GM19351 (cell line): ENCODE results near the gene STK17B.

Source experiments
- ATAC-seq: cut with Tn5 transposase; IDR thresholded peaks from one replicate; pipeline ENCODE4 v1.9.1; 2021; ENCODE audit warnings: mild to moderate bottlenecking, moderate library complexity; ENCODE audit not compliant: unreplicated experiment

The STK17B gene

DNA sequence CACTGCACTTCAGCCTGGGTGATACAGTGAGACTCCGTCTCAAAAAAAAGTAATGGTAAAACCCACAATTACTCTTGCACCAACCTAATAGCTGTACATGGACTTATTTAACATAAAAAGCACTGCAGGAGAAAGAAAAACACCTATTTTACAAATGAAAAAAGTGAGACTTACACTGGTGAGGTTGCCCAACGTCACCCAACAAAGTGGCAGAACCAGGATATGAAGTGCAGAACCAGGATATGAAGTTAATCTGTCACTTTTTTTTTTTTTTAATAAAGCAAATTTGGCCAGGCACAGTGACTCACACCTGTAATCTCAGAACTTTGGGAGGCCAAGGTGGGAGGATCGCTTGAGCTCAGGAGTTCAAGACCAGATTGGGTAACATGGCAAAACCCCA, 13.5 kb upstream of the STK17B start:
- no peak for ATAC-seq

DNA sequence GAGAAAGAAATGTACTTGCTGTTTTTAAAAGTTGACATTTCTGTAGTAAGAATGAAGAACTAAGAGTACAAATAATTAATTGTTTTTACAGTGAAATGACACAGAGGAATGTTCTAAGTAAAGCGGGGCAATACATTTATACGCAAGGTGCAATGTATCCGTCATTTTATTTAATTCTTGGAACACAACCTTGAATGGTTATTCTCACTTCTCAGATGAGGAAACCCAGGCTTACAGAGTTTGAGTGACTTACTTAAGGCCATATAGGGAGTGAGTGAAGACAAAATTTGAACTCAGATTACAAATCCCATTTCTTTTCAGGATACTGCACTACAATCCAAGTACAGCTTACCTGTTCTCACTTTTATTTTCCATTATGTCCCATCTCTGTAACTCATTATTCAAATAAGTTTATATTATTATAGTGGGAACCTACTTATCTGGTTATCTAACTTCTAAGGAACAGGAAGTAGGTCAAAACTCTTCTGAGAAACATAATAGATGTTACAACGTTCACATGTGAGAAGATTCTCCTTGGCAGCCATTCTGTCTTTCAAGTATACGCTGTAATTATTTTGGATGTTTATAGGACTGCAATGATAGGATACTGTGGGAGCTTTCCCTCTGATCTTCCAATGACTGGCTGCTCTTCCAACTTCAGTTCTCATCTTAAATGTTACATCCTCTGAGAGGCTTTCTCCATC, 12.3 kb upstream of the STK17B start:
- ATAC-seq, result no peak

DNA sequence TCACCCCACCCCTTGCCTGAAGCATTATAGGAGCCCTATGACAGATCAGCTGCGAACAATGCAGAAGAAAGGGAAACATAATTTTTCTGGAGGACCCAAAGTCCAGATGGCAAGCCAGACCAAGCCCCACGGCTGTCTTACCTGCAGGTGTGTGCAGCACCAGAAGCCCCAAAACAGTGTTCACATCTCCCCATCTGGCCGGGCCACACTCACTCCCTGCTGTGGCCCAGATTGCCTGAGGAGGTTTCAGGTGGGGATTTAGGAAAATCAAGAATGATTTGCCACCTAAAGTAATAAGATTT, 11.7 kb upstream of the STK17B start:
- ATAC-seq, result no peak

DNA sequence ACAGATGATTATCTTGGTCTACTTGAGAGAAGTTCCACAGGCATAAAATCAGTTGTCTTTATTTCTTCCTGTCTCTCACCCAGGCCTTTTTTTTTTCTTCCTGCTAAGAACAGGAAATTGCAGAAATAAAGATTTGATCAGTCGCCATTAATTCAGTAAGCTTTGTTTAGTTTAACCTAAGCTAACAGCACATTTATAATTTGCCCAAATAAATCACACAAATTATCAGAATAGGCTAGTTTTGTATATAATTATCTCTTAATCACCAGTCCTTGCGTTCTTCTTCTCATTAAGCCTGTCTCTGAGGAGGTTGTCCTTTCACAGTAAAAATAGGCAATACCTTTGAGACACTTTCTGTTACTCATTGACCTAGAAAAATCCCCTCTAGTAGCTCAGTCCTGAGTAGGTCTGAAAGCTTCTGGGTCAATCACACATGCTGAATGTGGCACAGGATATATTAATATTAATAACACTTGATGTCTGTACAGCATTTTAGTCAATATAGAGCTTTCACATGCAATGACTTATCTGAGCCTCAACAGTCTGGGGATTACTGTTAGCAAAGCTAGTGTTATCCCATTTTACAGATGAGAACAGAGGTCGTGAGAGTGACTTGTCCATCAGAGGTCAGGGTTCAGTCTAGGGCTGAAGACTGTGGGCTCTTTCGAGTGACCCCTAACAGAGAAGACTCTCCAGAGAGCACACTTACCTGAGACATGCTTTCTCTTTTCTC, 11.2 kb upstream of the STK17B start:
- ATAC-seq, result peak; percentile 63

DNA sequence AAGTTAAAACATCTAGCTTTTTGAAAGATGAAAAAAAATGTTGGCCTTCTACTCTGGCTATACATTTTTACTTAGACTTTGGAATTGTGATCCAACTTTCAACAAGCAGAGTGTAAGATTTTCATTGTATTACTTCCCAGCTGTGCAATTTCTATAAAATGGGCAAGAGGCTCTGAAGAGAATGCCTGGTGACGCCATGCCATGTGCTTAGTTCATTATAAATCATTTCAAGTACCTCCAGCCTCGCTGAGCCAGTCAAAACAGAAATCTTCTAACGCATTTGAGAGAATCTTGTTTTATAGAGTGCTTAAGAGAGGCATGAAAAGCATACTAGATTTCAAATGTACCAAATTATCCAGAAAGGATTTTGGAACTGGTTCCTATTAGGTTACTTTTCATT, 10.1 kb upstream of the STK17B start:
- ATAC-seq, result no peak

DNA sequence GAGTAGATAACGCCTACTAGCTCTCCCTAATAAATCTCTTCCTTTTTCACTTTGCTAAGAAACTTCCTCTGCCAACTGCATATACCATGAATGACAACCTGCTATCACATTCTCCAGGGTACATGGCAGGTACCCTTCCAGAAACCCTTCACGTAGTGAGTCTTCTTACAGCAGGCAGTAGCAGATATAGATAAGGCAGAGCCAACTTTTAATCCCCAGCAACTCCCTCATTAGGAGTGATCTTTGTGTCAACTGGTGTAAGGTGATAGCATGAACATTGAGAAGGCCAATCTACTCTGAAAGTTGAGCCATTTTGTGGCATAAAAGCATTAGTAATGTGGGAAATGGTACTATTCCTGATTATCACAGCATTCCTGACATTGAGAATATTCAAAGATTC, 5.7 kb upstream of the STK17B start:
- ATAC-seq, result no peak

DNA sequence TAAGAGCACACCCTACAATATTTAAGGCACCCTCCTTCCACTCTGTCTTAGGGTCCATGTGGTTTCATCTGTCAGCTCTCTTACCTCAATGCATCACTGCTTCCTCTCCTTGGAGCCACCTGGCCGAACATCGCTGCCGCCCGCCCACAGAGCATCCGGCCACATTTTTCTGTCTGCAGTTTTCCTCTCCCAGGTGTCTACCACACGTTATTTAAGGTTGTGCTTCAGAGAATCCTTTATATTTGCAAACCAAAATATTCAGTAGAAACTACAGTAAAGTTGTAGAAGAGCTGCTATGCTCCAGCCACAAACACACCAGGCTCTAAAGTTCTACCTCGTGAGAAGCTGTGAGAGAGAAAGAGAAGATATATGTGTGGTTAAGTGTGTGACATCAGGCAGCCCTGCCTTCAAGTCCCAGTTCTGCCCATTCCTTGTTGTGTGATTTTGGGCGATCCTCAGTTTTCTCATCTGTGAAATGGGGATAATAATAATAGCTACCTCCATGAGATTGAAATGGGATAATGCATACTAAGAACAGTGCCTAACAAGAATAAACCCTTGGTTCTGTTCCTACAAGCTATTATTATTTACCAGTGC, 4.9 kb upstream of the STK17B start:
- ATAC-seq, result peak; percentile 62

DNA sequence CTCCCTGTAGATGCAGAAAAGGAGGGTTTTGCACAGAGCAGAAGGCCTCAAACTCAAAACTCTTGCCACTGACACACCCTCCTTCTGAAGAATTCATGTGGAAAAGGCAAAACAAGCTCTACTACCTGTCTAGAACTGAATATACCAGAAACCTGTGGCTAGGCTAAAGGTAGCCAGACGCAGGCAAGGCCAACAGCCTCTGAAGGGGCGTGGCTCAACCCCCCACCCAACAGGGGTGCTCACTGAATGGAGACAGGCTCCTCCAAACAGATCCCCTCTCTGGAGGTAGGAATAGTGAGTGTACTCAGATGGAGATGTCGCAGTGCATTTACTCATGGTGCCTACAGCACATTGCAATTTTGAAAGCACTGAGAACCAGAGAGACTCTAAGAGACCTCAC, 3.0 kb upstream of the STK17B start:
- ATAC-seq, result no peak

DNA sequence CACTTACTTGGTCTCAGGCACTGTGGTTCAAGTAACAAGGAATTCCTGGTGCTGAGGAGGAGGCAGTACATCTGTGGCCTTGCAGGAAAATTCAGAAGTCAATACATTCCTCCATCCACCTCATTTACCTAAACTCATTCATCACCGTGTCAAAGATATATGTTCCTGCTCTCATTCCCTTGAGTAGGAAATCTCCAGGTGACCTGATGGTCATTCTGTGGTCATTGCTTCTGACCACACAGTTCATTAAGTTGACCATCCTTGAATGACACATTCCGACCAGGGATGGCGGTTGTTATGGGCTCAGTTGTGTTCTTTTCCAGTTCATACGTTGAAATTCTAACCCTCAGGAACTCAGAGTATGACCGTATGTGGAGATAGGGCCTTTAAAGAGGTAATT, 2.1 kb upstream of the STK17B start:
- ATAC-seq, result no peak

DNA sequence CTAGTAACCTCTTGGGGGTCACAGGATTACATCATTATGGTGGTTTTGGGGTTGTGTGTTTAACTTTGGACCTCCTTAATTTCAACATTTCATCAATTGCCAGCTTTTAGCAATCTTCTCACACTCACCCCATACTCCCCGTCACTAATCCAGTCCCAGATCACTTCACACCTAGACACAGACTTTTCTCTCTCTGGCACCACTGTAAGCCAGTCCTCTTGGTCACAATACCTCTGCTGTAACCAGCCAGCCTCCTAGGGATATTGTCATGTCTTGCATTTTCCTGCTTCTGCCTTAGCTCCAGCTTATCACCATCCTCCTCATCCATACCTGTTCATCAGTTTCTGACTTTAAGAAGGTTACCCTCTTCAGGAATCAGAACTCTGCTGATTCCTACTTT, 1.6 kb upstream of the STK17B start:
- no peak for ATAC-seq

DNA sequence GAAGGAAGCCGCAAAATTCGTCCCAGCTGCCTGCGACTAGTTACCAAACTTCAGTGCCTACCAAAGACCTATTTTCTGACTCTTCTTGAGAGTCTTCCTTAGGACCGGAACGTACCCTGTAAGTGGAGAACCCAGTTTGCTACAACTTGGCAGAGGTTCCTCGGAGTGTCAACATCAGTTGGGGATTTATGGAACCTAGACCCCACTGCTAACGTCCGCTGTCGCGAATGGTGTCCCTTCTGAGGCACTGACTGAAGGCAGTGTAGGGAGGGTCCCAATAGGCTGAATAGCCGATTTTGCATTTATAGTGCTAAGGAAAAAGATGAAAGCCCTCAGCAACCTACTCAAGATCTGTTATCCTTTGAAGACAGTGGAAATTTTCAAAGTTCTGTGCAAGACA, 568 bp upstream of the STK17B start:
- ATAC-seq, result no peak

DNA sequence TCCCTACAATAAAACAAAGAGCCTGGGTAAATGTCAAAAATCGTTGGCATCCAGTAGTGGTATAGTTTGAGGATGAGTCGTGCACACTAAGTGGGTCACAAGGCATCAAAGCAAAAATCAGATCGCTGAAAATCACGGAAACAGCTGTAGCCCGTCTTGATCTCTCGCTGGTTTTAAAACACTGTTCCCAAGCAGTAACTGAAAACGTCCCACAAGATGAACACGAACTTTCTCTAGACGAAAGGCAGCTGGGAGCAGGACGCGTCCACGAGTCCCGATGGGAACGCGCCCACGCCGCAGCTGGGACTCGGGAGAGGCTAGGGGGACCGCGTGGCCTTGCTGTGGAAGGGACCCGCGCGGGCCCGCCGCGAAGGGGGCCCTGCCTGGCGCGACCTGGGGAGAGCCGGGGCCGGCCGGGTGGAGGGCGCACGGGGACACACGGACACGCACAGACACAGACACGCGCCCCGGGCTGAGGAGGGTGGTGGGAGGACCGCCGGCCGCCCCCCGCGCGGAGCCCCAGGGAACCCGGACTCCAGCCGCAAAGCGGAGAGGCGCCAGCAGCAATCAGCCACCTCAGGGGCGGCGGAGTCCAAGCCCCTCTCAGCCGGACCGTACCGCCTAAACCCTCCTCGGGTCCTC, 651 bp downstream of the STK17B start:
- no peak for ATAC-seq

DNA sequence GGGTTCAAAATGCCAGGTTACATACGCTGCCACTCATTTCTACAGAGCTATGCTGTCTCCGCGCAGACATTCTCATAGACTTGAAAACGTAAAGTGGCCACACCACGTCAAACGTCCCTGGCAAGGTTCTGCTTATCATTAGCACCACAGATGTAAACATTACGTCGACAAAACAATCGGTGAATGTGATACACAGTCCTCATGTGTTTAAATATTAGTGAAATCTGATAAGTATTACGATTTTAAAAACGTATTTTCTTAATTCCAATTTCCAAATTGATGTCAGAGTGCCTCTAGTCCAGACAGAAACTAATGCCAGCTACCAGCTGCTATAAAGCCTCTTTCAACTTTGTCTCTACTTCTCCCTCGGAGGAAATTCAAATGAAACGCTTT, 1.2 kb downstream of the STK17B start:
- ATAC-seq, result peak; percentile 26

DNA sequence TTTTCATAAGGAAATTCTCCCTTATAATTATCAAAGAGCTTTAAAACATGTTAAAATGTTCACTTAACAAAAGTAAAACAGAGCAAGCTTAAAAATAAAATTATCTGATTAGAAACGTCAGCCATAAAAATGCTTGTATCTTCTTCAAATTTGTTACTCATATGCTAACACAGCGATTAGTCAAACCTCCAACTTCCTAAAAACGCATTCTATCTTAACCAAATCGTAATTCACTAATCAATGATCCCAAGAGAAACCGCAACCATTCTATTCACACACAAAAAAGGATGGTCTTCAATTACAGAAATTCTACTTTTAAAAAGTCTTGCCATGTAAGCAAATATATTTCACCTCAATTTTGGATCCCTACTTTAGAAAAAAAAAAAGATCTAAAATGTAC, 1.9 kb downstream of the STK17B start:
- ATAC-seq, result no peak

DNA sequence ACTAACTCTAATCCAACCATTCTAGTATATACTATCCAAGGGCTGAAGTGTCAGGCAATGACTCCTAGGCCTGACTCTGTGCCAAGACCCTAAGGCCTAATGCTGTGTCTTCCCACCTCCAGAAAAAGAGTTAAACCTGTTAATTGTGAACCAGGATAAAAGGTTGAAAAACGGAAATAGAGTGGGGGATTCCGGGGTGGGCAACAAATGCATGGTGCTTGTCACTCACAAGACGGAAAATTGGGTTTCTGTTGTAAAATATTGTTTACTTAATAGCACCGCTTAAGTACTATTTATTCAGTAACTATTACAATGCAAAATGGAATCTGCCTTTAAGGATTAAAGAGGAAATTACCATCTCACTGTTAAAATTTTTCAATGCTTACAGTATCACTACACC, 3.2 kb downstream of the STK17B start:
- no peak for ATAC-seq

DNA sequence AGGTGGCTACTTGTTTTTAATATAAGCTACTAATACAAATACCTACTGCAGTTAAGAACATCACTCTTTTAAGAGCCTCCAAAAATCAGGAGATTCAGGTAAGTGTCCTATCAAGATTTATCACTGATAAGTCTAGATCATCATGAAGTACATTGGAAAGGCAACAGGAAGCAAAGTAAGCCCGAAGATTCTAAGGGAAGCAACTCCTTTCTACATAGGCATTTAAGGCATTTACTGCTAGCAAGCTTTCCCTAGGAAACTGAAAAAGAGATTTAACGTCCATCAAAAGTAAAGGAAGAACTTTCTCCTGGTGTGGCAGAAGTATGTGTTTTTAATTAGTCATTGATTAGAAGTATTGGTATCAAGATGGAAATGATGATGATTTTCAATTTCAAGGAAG, 3.7 kb downstream of the STK17B start:
- ATAC-seq, result no peak

DNA sequence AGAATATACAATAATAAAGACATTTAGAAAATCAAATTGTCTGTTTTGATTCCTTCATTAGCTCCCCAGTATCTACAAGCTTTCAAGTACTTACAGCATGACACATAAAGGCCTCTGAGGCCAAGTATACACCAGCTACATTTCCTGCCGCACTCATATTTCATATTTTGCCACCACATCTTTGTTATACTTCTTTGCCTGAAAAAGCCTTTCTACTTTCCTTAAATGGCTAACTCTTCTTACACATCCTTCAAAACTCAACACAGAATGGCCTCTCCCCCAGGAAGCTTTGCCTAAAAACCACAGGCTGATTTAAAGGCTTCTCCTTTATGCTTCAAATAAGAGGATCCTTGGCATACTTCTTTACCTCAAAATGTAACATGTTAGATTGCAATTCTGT, 4.5 kb downstream of the STK17B start:
- ATAC-seq, result no peak

DNA sequence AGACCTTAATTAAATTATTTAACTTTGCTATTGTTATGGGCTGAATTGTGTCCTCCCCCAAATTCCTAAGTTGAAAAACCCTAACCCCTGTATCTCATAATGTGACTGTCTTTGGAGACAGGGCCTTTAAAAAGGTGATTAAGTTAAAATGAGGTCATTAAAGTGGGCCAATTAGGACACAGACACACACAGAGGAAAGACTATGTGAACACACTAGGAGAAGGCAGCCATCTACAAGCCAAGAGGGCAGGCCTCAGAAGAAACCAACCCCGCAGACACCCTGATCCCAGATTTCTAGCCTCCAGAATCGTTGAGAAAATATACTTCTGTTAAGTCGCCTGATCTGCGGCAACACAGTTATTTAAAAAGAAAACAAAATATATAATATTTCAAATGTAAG, 6.4 kb downstream of the STK17B start:
- peak; percentile 12 for ATAC-seq

DNA sequence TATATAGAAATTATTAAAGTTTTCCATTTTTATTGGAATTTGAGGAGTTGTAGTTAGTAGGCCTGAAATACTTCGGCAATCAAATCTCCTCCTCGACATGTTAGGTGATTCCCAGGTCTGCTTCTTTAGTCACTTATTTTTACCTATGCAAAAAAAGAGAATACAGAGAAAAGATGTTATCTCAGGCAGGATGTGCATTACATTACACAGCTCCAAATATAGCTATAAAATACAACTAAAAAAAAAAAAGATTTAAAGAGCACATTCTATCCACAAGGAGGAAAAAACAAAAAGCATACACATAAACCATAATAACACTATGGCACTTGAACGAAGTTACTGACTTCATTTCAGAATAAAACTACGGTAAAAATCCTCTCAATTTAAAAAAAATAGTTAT, 8.1 kb downstream of the STK17B start:
- ATAC-seq, result no peak

DNA sequence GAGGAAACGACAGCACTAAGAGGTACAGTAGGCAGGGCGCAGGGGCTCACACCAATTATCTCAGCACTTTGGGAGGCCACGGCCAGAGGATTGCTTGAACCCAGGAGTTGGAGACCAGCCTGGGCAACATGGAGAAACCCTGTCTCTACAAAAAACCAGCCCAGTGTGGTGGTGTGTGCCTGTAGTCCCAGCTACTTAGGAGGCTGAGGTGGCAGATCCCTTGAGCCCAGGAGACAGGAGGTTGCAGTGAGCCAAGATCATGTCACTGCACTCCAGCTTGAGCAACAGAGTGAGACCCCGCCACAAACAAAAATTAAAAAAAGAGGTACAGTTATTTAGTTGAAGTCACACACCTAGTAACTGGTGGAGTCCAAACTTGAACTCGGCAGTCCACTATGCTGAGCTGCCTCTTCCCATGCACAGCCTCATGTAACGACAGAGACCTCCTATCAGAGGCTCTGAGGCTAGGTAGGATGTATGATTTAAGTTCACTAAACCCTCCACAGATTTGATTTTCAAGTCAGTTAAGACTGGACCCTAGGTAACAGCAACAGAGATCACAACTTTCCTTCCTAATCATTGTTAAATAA, 8.7 kb downstream of the STK17B start:
- peak; percentile 24 for ATAC-seq

DNA sequence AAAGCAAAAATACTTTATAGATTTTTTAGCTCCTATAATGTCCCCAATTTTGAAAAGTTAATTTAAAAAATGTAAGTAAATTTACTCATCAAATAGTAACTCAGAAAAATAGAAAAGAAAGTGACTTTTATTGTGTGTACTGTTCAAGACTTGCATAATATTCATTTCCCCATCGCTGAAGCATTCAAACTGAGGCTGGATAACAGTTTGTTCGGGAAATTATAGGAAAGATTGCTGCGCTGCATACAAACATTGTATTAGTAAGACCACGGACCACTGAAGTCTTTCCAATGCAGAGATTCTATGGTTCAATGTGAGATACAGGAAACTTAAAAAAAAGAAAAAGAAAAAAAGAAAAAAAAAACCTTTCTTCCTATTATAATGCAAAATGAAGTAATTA, 10.4 kb downstream of the STK17B start:
- ATAC-seq, result no peak

DNA sequence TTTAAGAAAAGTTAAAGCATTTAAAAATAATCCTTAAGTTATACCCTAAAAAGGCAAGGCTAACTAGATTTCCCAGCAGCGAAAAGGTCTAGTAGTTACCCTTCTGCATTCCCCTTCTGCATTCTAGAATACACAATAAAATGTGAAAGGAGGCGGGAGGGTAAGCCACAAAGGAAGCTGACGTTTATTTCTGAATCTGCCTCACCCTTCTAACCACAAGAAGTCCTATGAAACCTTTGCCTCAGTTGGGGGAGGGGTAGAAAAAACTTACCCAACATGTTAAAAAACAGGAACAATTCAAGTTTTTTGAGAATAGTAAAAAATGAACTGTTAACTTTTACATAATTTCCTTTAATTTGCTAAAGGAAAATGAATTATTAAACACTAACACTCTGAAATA, 11.3 kb downstream of the STK17B start:
- ATAC-seq, result peak; percentile 75
